SU-DHL-6 (cell line): Measurements from ENCODE around the gene BFSP1.

Source experiments
- CTCF ChIP-seq: fragments of 200-600 bp; sonication (generic); IDR thresholded peaks from one replicate; pipeline ENCODE4 v1.5.1; 2017; ENCODE audit warnings: antibody characterized with exemption, mild to moderate bottlenecking, low read length, moderate library complexity; ENCODE audit not compliant: insufficient read depth, poor library complexity, severe bottlenecking
- EZH2phosphoT487 ChIP-seq: fragments of 200-600 bp; sonication (generic), shearing (Covaris generic); conservative IDR thresholded peaks from 2 replicates; pipeline ENCODE4 v1.6.1; 2018; ENCODE audit warnings: mild to moderate bottlenecking, antibody characterized with exemption, low read length, moderate library complexity, mixed read lengths

GRCh38 chr20:17530153-17530552, 1.0 kb downstream of the BFSP1 start:
- TF ChIP-seq CTCF = no peak
- TF ChIP-seq EZH2phosphoT487 = no peak
